Measurements from ENCODE around the gene FASTKD1.

DNA sequence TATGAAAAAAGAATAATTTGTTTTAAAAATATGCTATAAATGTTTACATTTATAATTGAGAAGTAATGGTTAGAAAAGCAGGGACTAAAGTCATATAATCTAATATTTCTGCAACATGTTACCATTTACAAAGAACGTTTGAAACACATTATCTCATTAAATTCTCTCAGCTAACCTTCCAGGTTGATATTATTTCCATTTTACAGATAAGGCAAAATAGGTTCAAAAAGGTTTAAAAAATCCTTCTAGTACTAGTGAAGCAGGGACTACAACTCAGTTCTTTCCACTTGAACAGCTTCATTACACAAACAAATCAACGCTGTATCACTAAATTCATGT, 875 bp downstream of the FASTKD1 start:
- TF ChIP-seq EZH2phosphoT487 (IDR thresholded peaks at IDR 0.05; ENCODE audit: borderline replicate concordance, low read length) (no peak), EZH2 (IDR thresholded peaks at IDR 0.05; ENCODE audit: low read length, unreplicated experiment) (no peak)
- TF ChIP-seq, protein P1, sequence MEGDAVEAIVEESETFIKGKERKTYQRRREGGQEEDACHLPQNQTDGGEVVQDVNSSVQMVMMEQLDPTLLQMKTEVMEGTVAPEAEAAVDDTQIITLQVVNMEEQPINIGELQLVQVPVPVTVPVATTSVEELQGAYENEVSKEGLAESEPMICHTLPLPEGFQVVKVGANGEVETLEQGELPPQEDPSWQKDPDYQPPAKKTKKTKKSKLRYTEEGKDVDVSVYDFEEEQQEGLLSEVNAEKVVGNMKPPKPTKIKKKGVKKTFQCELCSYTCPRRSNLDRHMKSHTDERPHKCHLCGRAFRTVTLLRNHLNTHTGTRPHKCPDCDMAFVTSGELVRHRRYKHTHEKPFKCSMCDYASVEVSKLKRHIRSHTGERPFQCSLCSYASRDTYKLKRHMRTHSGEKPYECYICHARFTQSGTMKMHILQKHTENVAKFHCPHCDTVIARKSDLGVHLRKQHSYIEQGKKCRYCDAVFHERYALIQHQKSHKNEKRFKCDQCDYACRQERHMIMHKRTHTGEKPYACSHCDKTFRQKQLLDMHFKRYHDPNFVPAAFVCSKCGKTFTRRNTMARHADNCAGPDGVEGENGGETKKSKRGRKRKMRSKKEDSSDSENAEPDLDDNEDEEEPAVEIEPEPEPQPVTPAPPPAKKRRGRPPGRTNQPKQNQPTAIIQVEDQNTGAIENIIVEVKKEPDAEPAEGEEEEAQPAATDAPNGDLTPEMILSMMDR (conservative IDR thresholded peaks at IDR 0.05; ENCODE audit: low read depth, low read length), result no peak

Measured in PC-3 (cell line).